Mammary epithelial cell (primary cell): ENCODE data around the gene C10orf95.

Source experiments
- CTCF ChIP-seq, 2 donors: IDR thresholded peaks in 1 of 2; conservative IDR thresholded peaks in 1 of 2; 2 replicates each; pipeline ENCODE4 v1.5.1; 2011 to 2012; ENCODE audit warnings: inconsistent platforms in 2 of 2, low read length in 2 of 2, mild to moderate bottlenecking in 2 of 2, control low read depth in 1 of 2, low read depth in 1 of 2; ENCODE audit not compliant: insufficient read depth in 1 of 2; ENCODE audit errors: extremely low read depth in 1 of 2
- EZH2 ChIP-seq: IDR thresholded peaks from 2 replicates; pipeline ENCODE4 v1.6.1; 2012; ENCODE audit warnings: low read length, inconsistent platforms, borderline replicate concordance

- no peak for TF ChIP-seq CTCF (conservative IDR thresholded peaks at IDR 0.05 in 1 of 2, IDR thresholded peaks at IDR 0.05 in 1 of 2; ENCODE audit: extremely low read depth in 1 of 2, insufficient read depth in 1 of 2, low read depth in 1 of 2, low read length in 2 of 2)
- TF ChIP-seq EZH2 = no peak
Observed at GRCh38 chr10:102410429-102411073, 40.8 kb downstream of the C10orf95 start.
